BLaER1 (cell line): ENCODE measurements around the gene RASGRP3.

Source experiments
- H3K27ac ChIP-seq: shearing (Covaris generic); formaldehyde crosslinking; 2 replicates; pipeline ENCODE4 v1.8.1; 2022
- H3K27me3 ChIP-seq: shearing (Covaris generic); formaldehyde crosslinking; 2 replicates; pipeline ENCODE4 v1.8.1; 2022
- H3K36me3 ChIP-seq: shearing (Covaris generic); formaldehyde crosslinking; 2 replicates; pipeline ENCODE4 v1.8.1; 2022
- H3K4me1 ChIP-seq: shearing (Covaris generic); formaldehyde crosslinking; 2 replicates; pipeline ENCODE4 v1.8.1; 2022
- H3K4me2 ChIP-seq: shearing (Covaris generic); formaldehyde crosslinking; 2 replicates; pipeline ENCODE4 v1.8.1; 2022
- H3K4me3 ChIP-seq: shearing (Covaris generic); formaldehyde crosslinking; 2 replicates; pipeline ENCODE4 v1.8.1; 2022
- H3K9ac ChIP-seq: shearing (Covaris generic); formaldehyde crosslinking; 2 replicates; pipeline ENCODE4 v1.8.1; 2022
- H3K9me3 ChIP-seq: shearing (Covaris generic); formaldehyde crosslinking; 2 replicates; pipeline ENCODE4 v1.8.1; 2022
- H4K20me1 ChIP-seq: shearing (Covaris generic); formaldehyde crosslinking; 2 replicates; pipeline ENCODE4 v1.8.1; 2022
- Cebpa-rat ChIP-seq: shearing (Covaris generic); IDR thresholded peaks from 2 replicates; pipeline ENCODE4 v1.8.1; 2022

RASGRP3 gene

GRCh38 chr2:33500177-33500576 lies 23.7 kb downstream of the RASGRP3 start:
- H3K4me1 ChIP-seq, result no peaks in the 10 kb centered on the region
- no peak overlapping the region for H3K9ac ChIP-seq
- H3K27ac ChIP-seq, result no peak overlapping the region
- TF ChIP-seq Cebpa-rat, result no peak
- no peaks in the 10 kb centered on the region for H3K9me3 ChIP-seq
- H3K4me3 ChIP-seq, result no peak overlapping the region
- H3K27me3 ChIP-seq, result no peaks in the 10 kb centered on the region
- no peaks in the 10 kb centered on the region for H4K20me1 ChIP-seq
- no peak overlapping the region for H3K4me2 ChIP-seq
- no peaks in the 10 kb centered on the region for H3K36me3 ChIP-seq

- H3K9ac ChIP-seq, result no peak overlapping the region
- no peaks in the 10 kb centered on the region for H3K36me3 ChIP-seq
- H3K4me3 ChIP-seq, result no peak overlapping the region
- H3K27ac ChIP-seq, result no peak overlapping the region
- no peak for TF ChIP-seq Cebpa-rat
- no peaks in the 10 kb centered on the region for H3K9me3 ChIP-seq
- no peaks in the 10 kb centered on the region for H4K20me1 ChIP-seq
- no peak overlapping the region for H3K4me2 ChIP-seq
- H3K27me3 ChIP-seq, result no peaks in the 10 kb centered on the region
- no peaks in the 10 kb centered on the region for H3K4me1 ChIP-seq
Measured at GRCh38 chr2:33502025-33502424, 25.6 kb downstream of the RASGRP3 start.

GRCh38 chr2:33503002-33503401 lies 26.6 kb downstream of the RASGRP3 start:
- Histone ChIP-seq H3K27ac (no peak overlapping the region), H3K4me3 (no peak overlapping the region), H3K36me3 (no peaks in the 10 kb centered on the region), H3K9ac (no peak overlapping the region), H3K9me3 (no peaks in the 10 kb centered on the region), H3K4me2 (no peak overlapping the region), H4K20me1 (no peaks in the 10 kb centered on the region), H3K27me3 (no peaks in the 10 kb centered on the region), H3K4me1 (no peaks in the 10 kb centered on the region)
- TF ChIP-seq Cebpa-rat, result no peak

GRCh38 chr2:33505966-33506365 lies 29.5 kb downstream of the RASGRP3 start:
- no peaks in the 10 kb centered on the region for H3K4me1 ChIP-seq
- H3K4me3 ChIP-seq, result no peak overlapping the region
- H3K27ac ChIP-seq, result no peak overlapping the region
- no peak overlapping the region for H3K4me2 ChIP-seq
- no peaks in the 10 kb centered on the region for H3K27me3 ChIP-seq
- no peaks in the 10 kb centered on the region for H3K9me3 ChIP-seq
- TF ChIP-seq Cebpa-rat, result no peak
- no peaks in the 10 kb centered on the region for H3K36me3 ChIP-seq
- no peak overlapping the region for H3K9ac ChIP-seq
- H4K20me1 ChIP-seq, result no peaks in the 10 kb centered on the region

- Histone ChIP-seq H3K27me3 (no peaks in the 10 kb centered on the region), H3K27ac (no peak overlapping the region), H4K20me1 (no peaks in the 10 kb centered on the region), H3K4me3 (no peak overlapping the region), H3K4me1 (no peaks in the 10 kb centered on the region), H3K4me2 (no peak overlapping the region), H3K9ac (no peak overlapping the region), H3K9me3 (no peaks in the 10 kb centered on the region), H3K36me3 (no peaks in the 10 kb centered on the region)
- no peak for TF ChIP-seq Cebpa-rat
Measured at GRCh38 chr2:33509908-33510585, 33.6 kb downstream of the RASGRP3 start.

GRCh38 chr2:33510586-33510968 lies 34.1 kb downstream of the RASGRP3 start:
- Histone ChIP-seq H4K20me1 (no peaks in the 10 kb centered on the region), H3K4me3 (no peak overlapping the region), H3K27ac (no peak overlapping the region), H3K9me3 (no peaks in the 10 kb centered on the region), H3K27me3 (no peaks in the 10 kb centered on the region), H3K4me2 (no peak overlapping the region), H3K4me1 (no peaks in the 10 kb centered on the region), H3K9ac (no peak overlapping the region), H3K36me3 (no peaks in the 10 kb centered on the region)
- TF ChIP-seq Cebpa-rat, result no peak

GRCh38 chr2:33511141-33511540 lies 34.7 kb downstream of the RASGRP3 start:
- no peak for TF ChIP-seq Cebpa-rat
- H3K4me2 ChIP-seq, result no peak overlapping the region
- H3K9me3 ChIP-seq, result no peaks in the 10 kb centered on the region
- no peaks in the 10 kb centered on the region for H3K4me1 ChIP-seq
- no peak overlapping the region for H3K4me3 ChIP-seq
- no peaks in the 10 kb centered on the region for H3K36me3 ChIP-seq
- H3K27me3 ChIP-seq, result no peaks in the 10 kb centered on the region
- no peak overlapping the region for H3K27ac ChIP-seq
- no peak overlapping the region for H3K9ac ChIP-seq
- no peaks in the 10 kb centered on the region for H4K20me1 ChIP-seq

GRCh38 chr2:33512112-33512511 lies 35.7 kb downstream of the RASGRP3 start:
- Histone ChIP-seq H4K20me1 (no peaks in the 10 kb centered on the region), H3K4me1 (no peaks in the 10 kb centered on the region), H3K27ac (no peak overlapping the region), H3K4me3 (no peak overlapping the region), H3K4me2 (no peak overlapping the region), H3K9me3 (no peaks in the 10 kb centered on the region), H3K27me3 (no peaks in the 10 kb centered on the region), H3K36me3 (no peaks in the 10 kb centered on the region), H3K9ac (no peak overlapping the region)
- TF ChIP-seq Cebpa-rat, result no peak

GRCh38 chr2:33513480-33513879 lies 37.0 kb downstream of the RASGRP3 start:
- no peak for TF ChIP-seq Cebpa-rat
- H4K20me1 ChIP-seq, result no peaks in the 10 kb centered on the region
- no peak overlapping the region for H3K27ac ChIP-seq
- no peak overlapping the region for H3K4me3 ChIP-seq
- H3K27me3 ChIP-seq, result no peaks in the 10 kb centered on the region
- H3K4me1 ChIP-seq, result no peaks in the 10 kb centered on the region
- H3K4me2 ChIP-seq, result no peak overlapping the region
- H3K36me3 ChIP-seq, result no peaks in the 10 kb centered on the region
- H3K9ac ChIP-seq, result no peak overlapping the region
- H3K9me3 ChIP-seq, result no peaks in the 10 kb centered on the region

- H3K9me3 ChIP-seq, result no peaks in the 10 kb centered on the region
- TF ChIP-seq Cebpa-rat, result no peak
- H4K20me1 ChIP-seq, result no peaks in the 10 kb centered on the region
- H3K4me2 ChIP-seq, result no peak overlapping the region
- H3K4me1 ChIP-seq, result no peaks in the 10 kb centered on the region
- H3K36me3 ChIP-seq, result no peaks in the 10 kb centered on the region
- no peak overlapping the region for H3K27ac ChIP-seq
- H3K4me3 ChIP-seq, result no peak overlapping the region
- H3K27me3 ChIP-seq, result no peaks in the 10 kb centered on the region
- no peak overlapping the region for H3K9ac ChIP-seq
Measured at GRCh38 chr2:33516456-33516995, 40.1 kb downstream of the RASGRP3 start.

- H4K20me1 ChIP-seq, result no peaks in the 10 kb centered on the region
- H3K4me3 ChIP-seq, result no peak overlapping the region
- TF ChIP-seq Cebpa-rat, result no peak
- H3K4me1 ChIP-seq, result no peaks in the 10 kb centered on the region
- no peaks in the 10 kb centered on the region for H3K36me3 ChIP-seq
- H3K27ac ChIP-seq, result no peak overlapping the region
- H3K4me2 ChIP-seq, result no peak overlapping the region
- no peaks in the 10 kb centered on the region for H3K27me3 ChIP-seq
- H3K9me3 ChIP-seq, result no peaks in the 10 kb centered on the region
- no peak overlapping the region for H3K9ac ChIP-seq
Measured at GRCh38 chr2:33518200-33518599, 41.8 kb downstream of the RASGRP3 start.
